Measurements from ENCODE around the gene NME5. TPM values are rescaled to one million over a fixed set of nuclear protein-coding genes. Genes with fewer than 3 reads are reported as not detected.

The NME5 gene
- total and polyA plus RNA-seq, 2 of the 13 experiments (the other 11 are each of a cell fraction or from before 2014, with no cell fraction given) = 0.18 TPM; not detected in 1

DNA sequence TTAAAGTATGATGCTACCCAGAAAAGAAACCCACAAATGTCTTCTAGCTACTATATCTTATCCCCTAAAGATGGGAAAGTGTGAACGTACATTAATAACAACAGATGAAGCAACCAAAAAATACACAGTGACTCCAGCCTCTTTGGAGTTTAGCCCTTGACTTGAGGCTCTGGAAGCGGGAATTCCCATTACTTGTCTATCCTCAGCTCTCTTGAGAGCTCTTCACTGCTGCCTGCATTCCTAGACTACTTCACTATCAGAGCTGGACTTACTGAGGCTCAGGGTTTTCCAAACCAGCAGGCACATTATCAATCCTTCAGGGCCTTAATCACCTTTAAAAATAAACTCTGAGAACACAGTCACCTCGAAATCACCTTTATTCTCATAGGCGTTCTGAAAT lies 1.0 kb upstream of the NME5 start:
- no peak for DNase-seq (ENCODE audit: low spot score)
- BruUV-seq (replicated peaks) = no TSS peak
- in situ Hi-C loops (cut with HindIII; ENCODE audit: extremely low pct_ligation_motif_present, low pct_unique_long_range_greater_than_20kb) = no loop called here
- Histone ChIP-seq H2AFZ (ENCODE audit: low read length) (no peak overlapping the region), H3K4me2 (ENCODE audit: low read depth, low read length) (no peak overlapping the region), H3K9me3 (ENCODE audit: low read length) (no peaks in the 10 kb centered on the region), H3K9ac (ENCODE audit: insufficient read depth, low read depth, low read length) (no peak overlapping the region), H3K4me3 (replicated peaks in 1 of 3; ENCODE audit: insufficient read depth in 1 of 3, low read depth in 2 of 3, low read length in 3 of 3) (no peak overlapping the region), H3K27ac (ENCODE audit: extremely low read length, insufficient read depth, low read length) (no peak overlapping the region), H4K20me1 (ENCODE audit: insufficient read depth, low read length) (no peaks in the 10 kb centered on the region), H3K27me3 (ENCODE audit: control insufficient read depth in 1 of 2, insufficient read depth in 2 of 2, low read length in 2 of 2) (no peaks in the 10 kb centered on the region), H3K36me3 (replicated peaks in 1 of 2; ENCODE audit: control insufficient read depth in 1 of 2, insufficient read depth in 2 of 2, low read length in 2 of 2) (no peaks in the 10 kb centered on the region), H3K4me1 (ENCODE audit: insufficient read depth, low read length) (no peaks in the 10 kb centered on the region), H3K79me2 (ENCODE audit: insufficient read depth, low read length) (no peaks in the 10 kb centered on the region)
- intact Hi-C loops (cut with micrococcal nuclease; ENCODE audit: unreplicated experiment) = no loop called here
- no peak for FAIRE-seq
- ChIA-PET CTCF (ENCODE audit: low intra/inter-chr PET ratio, low total read pairs) (no interaction called here), POLR2A (no interaction called here)
- ATAC-seq = no peak
- TF ChIP-seq ZNF652 (CRISPR knock-in tag; IDR thresholded peaks at IDR 0.05; ENCODE audit: borderline replicate concordance, low read depth) (0 out of 2 replicates have a peak, but pooled peaks have one; percentile 0), SCMH1 (CRISPR knock-in tag; IDR thresholded peaks at IDR 0.05; ENCODE audit: borderline replicate concordance) (no peak)
- 14% methylated on average over 4 of the region's 4 CpGs for WGBS (ENCODE audit: low lambda C conversion rate)

DNA sequence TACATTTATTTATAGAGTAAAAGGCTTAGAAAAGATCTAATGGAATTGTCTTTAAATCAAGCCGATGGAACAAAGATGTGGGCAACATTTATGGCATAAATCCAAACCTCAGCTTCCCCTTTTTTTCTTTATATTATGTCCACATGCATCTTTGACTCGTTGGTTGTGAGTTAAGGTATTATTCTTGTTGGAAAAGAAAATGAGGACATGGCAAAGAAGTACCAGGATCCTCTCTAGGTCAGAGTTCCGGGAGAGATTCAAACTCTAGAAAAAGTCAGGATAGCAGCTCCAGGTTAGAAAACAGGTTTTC lies 508 bp upstream of the NME5 start:
- ChIA-PET CTCF (ENCODE audit: low intra/inter-chr PET ratio, low total read pairs) (no interaction called here), POLR2A (no interaction called here)
- in situ Hi-C loops (cut with HindIII; ENCODE audit: extremely low pct_ligation_motif_present, low pct_unique_long_range_greater_than_20kb) (no loop called here), intact Hi-C loops (cut with micrococcal nuclease; ENCODE audit: unreplicated experiment) (no loop called here)
- DNase-seq (ENCODE audit: low spot score) = no peak
- Histone ChIP-seq H3K4me3 (replicated peaks in 1 of 3; ENCODE audit: insufficient read depth in 1 of 3, low read depth in 2 of 3, low read length in 3 of 3) (no peak overlapping the region), H3K9ac (ENCODE audit: insufficient read depth, low read depth, low read length) (no peak overlapping the region), H3K27me3 (ENCODE audit: control insufficient read depth in 1 of 2, insufficient read depth in 2 of 2, low read length in 2 of 2) (no peaks in the 10 kb centered on the region), H3K36me3 (replicated peaks in 1 of 2; ENCODE audit: control insufficient read depth in 1 of 2, insufficient read depth in 2 of 2, low read length in 2 of 2) (no peaks in the 10 kb centered on the region), H4K20me1 (ENCODE audit: insufficient read depth, low read length) (no peaks in the 10 kb centered on the region), H3K4me2 (ENCODE audit: low read depth, low read length) (no peak overlapping the region), H3K4me1 (ENCODE audit: insufficient read depth, low read length) (no peaks in the 10 kb centered on the region), H3K27ac (ENCODE audit: extremely low read length, insufficient read depth, low read length) (no peak overlapping the region), H3K9me3 (ENCODE audit: low read length) (no peaks in the 10 kb centered on the region), H3K79me2 (ENCODE audit: insufficient read depth, low read length) (no peaks in the 10 kb centered on the region), H2AFZ (ENCODE audit: low read length) (no peak overlapping the region)
- BruUV-seq (replicated peaks) = no TSS peak
- TF ChIP-seq, protein P1, sequence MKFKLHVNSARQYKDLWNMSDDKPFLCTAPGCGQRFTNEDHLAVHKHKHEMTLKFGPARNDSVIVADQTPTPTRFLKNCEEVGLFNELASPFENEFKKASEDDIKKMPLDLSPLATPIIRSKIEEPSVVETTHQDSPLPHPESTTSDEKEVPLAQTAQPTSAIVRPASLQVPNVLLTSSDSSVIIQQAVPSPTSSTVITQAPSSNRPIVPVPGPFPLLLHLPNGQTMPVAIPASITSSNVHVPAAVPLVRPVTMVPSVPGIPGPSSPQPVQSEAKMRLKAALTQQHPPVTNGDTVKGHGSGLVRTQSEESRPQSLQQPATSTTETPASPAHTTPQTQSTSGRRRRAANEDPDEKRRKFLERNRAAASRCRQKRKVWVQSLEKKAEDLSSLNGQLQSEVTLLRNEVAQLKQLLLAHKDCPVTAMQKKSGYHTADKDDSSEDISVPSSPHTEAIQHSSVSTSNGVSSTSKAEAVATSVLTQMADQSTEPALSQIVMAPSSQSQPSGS (CRISPR knock-in tag; IDR thresholded peaks at IDR 0.05) = no peak
- TF ChIP-seq ZNF350 (CRISPR knock-in tag; IDR thresholded peaks at IDR 0.05; ENCODE audit: borderline replicate concordance, low read depth) (no peak), SP140L (CRISPR knock-in tag; IDR thresholded peaks at IDR 0.05; ENCODE audit: borderline replicate concordance) (no peak), FOXP1 (IDR thresholded peaks at IDR 0.05) (no peak), FOXP1 (CRISPR knock-in tag; IDR thresholded peaks at IDR 0.05) (no peak), NCOA2 (CRISPR knock-in tag; IDR thresholded peaks at IDR 0.05) (no peak)
- TF ChIP-seq, protein P2, sequence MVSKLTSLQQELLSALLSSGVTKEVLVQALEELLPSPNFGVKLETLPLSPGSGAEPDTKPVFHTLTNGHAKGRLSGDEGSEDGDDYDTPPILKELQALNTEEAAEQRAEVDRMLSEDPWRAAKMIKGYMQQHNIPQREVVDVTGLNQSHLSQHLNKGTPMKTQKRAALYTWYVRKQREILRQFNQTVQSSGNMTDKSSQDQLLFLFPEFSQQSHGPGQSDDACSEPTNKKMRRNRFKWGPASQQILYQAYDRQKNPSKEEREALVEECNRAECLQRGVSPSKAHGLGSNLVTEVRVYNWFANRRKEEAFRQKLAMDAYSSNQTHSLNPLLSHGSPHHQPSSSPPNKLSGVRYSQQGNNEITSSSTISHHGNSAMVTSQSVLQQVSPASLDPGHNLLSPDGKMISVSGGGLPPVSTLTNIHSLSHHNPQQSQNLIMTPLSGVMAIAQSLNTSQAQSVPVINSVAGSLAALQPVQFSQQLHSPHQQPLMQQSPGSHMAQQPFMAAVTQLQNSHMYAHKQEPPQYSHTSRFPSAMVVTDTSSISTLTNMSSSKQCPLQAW (CRISPR knock-in tag; IDR thresholded peaks at IDR 0.05) = no peak
- TF ChIP-seq, protein P3, sequence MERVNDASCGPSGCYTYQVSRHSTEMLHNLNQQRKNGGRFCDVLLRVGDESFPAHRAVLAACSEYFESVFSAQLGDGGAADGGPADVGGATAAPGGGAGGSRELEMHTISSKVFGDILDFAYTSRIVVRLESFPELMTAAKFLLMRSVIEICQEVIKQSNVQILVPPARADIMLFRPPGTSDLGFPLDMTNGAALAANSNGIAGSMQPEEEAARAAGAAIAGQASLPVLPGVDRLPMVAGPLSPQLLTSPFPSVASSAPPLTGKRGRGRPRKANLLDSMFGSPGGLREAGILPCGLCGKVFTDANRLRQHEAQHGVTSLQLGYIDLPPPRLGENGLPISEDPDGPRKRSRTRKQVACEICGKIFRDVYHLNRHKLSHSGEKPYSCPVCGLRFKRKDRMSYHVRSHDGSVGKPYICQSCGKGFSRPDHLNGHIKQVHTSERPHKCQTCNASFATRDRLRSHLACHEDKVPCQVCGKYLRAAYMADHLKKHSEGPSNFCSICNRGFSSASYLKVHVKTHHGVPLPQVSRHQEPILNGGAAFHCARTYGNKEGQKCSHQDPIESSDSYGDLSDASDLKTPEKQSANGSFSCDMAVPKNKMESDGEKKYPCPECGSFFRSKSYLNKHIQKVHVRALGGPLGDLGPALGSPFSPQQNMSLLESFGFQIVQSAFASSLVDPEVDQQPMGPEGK (CRISPR knock-in tag; IDR thresholded peaks at IDR 0.05) = no peak
- 63% methylated on average over 3 of the region's 3 CpGs for WGBS (ENCODE audit: low lambda C conversion rate)
- no peak for ATAC-seq
- FAIRE-seq = no peak
